ENCODE data around the gene CHPF.

CHPF gene

GRCh38 chr2:219502618-219503017 is 41.0 kb downstream of the CHPF start:
- no peak for DNase-seq (ENCODE audit: extremely low spot score, insufficient read length, low read depth)
- no peak for FAIRE-seq

- FAIRE-seq (no peak), DNase-seq (ENCODE audit: extremely low spot score, insufficient read length, low read depth) (no peak)
Observed at GRCh38 chr2:219501849-219502248, 41.8 kb downstream of the CHPF start.

GRCh38 chr2:219500135-219500534 is 43.5 kb downstream of the CHPF start:
- no peak for FAIRE-seq
- no peak for DNase-seq (ENCODE audit: extremely low spot score, insufficient read length, low read depth)

GRCh38 chr2:219499555-219499954 is 44.1 kb downstream of the CHPF start:
- no peak for FAIRE-seq
- no peak for DNase-seq (ENCODE audit: extremely low spot score, insufficient read length, low read depth)

- no peak for FAIRE-seq
- DNase-seq (ENCODE audit: extremely low spot score, insufficient read length, low read depth): no peak
Observed at GRCh38 chr2:219499058-219499307, 44.6 kb downstream of the CHPF start.

GRCh38 chr2:219498280-219499057 is 45.1 kb downstream of the CHPF start, which contains the start of gene GMPPA:
Gene GMPPA, plus strand, starts transcription at chr2:219498891. Its CDS starts 1,085 bp downstream, at chr2:219499976.
- peak; percentile 98 for FAIRE-seq
- DNase-seq (ENCODE audit: extremely low spot score, insufficient read length, low read depth): peak; percentile 96

- FAIRE-seq (no peak), DNase-seq (ENCODE audit: extremely low spot score, insufficient read length, low read depth) (no peak)
Observed at GRCh38 chr2:219497495-219498279, 45.9 kb downstream of the CHPF start.

GRCh38 chr2:219496825-219497494 is 46.6 kb downstream of the CHPF start:
- DNase-seq (ENCODE audit: extremely low spot score, insufficient read length, low read depth) (no peak), FAIRE-seq (no peak)

- DNase-seq (ENCODE audit: extremely low spot score, insufficient read length, low read depth): no peak
Observed at GRCh38 chr2:219496247-219496824, 47.3 kb downstream of the CHPF start.

GRCh38 chr2:219495531-219496122 is 48.0 kb downstream of the CHPF start:
- peak; percentile 43 for DNase-seq (ENCODE audit: extremely low spot score, insufficient read length, low read depth)
- peak; percentile 78 for FAIRE-seq

More at GRCh38 chr2:219496247-219496824, 47.3 kb downstream of the CHPF start:
- no peak for FAIRE-seq

GRCh38 chr2:219494952-219495530 is 48.6 kb downstream of the CHPF start:
- DNase-seq (ENCODE audit: extremely low spot score, insufficient read length, low read depth): no peak
- FAIRE-seq: no peak

- DNase-seq (ENCODE audit: extremely low spot score, insufficient read length, low read depth): no peak
- FAIRE-seq: no peak
Observed at GRCh38 chr2:219493086-219493485, 50.5 kb downstream of the CHPF start.

GRCh38 chr2:219492575-219492974 is 51.0 kb downstream of the CHPF start:
- FAIRE-seq (no peak), DNase-seq (ENCODE audit: extremely low spot score, insufficient read length, low read depth) (no peak)

- FAIRE-seq (no peak), DNase-seq (ENCODE audit: extremely low spot score, insufficient read length, low read depth) (no peak)
Observed at GRCh38 chr2:219491278-219491963, 52.2 kb downstream of the CHPF start.

- FAIRE-seq: no peak
- no peak for DNase-seq (ENCODE audit: extremely low spot score, insufficient read length, low read depth)
Observed at GRCh38 chr2:219490600-219491130, 52.9 kb downstream of the CHPF start.

GRCh38 chr2:219490186-219490585 is 53.4 kb downstream of the CHPF start:
- no peak for DNase-seq (ENCODE audit: extremely low spot score, insufficient read length, low read depth)
- FAIRE-seq: no peak

- FAIRE-seq: no peak
Observed at GRCh38 chr2:219489315-219489714, 54.3 kb downstream of the CHPF start.

More at GRCh38 chr2:219489315-219489714, 54.3 kb downstream of the CHPF start:
- DNase-seq (ENCODE audit: extremely low spot score, insufficient read length, low read depth): no peak

Measured in GM18507 (cell line).